Activated CD4-positive, alpha-beta T cell treated with anti-CD3 and anti-CD28 coated beads, Interleukin-2, amount 10 ng/mL, durations not matched to agents 24 days and 14 days (primary cell): ENCODE data around the gene RAB11FIP4. TPM values are rescaled to one million over a fixed set of nuclear protein-coding genes. Genes with fewer than 3 reads are reported as not detected.
A peak's percentile ranks its signal among the peaks of the same experiment; 100 is the strongest.
"Not testable (repeated sequence)": the region's sequence is repeated elsewhere in the genome, so short reads cannot be mapped to it uniquely, and the experiment has no call there.

Experiments
- DNase-seq: peaks from one replicate; pipeline ENCODE4 v3.0.0; 2022
- H3K27ac Mint-ChIP-seq: one replicate; pipeline ENCODE4 v1.8.0; 2022; ENCODE audit warnings: mild to moderate bottlenecking, mixed read lengths
- H3K27me3 Mint-ChIP-seq: one replicate; pipeline ENCODE4 v1.8.0; 2022; ENCODE audit warnings: mixed read lengths
- H3K36me3 Mint-ChIP-seq: one replicate; pipeline ENCODE4 v1.8.0; 2022; ENCODE audit warnings: low read depth, mild to moderate bottlenecking, mixed read lengths
- H3K4me1 Mint-ChIP-seq: one replicate; pipeline ENCODE4 v1.8.0; 2021; ENCODE audit warnings: mixed read lengths
- H3K4me3 Mint-ChIP-seq: one replicate; pipeline ENCODE4 v1.8.0; 2022; ENCODE audit warnings: mild to moderate bottlenecking, moderate library complexity, mixed read lengths
- H3K9me3 Mint-ChIP-seq: one replicate; pipeline ENCODE4 v1.8.0; 2021; ENCODE audit warnings: mixed read lengths
- intact Hi-C: fragments of 100-400 bp; cut with micrococcal nuclease; formaldehyde crosslinking; loops from one replicate; pipeline ENCODE4 v1.15.1; 2023
- total RNA-seq: library from RNA; stranded (reverse); gene quantifications from 2 replicates; pipeline ENCODE4 v1.2.3, GENCODE V29; 2022

Gene RAB11FIP4
- total RNA-seq, 1 donor from 2014 or later: 24.3 TPM

- Mint-ChIP-seq H3K27me3 (no peaks in the 10 kb centered on the region), H3K27ac (no peak overlapping the region), H3K36me3 (no peaks in the 10 kb centered on the region), H3K4me1 (no peaks in the 10 kb centered on the region), H3K9me3 (no peaks in the 10 kb centered on the region), H3K4me3 (no peak overlapping the region)
- DNase-seq: no peak
- intact Hi-C loops: no loop called here
These were observed 11.8 kb upstream of the RAB11FIP4 start for GRCh38 chr17:31379597-31380205.

GRCh38 chr17:31381165-31381668 is 10.3 kb upstream of the RAB11FIP4 start:
- Mint-ChIP-seq H3K27ac (no peak overlapping the region), H3K4me1 (no peaks in the 10 kb centered on the region), H3K27me3 (no peaks in the 10 kb centered on the region), H3K9me3 (no peaks in the 10 kb centered on the region), H3K4me3 (no peak overlapping the region), H3K36me3 (no peaks in the 10 kb centered on the region)
- no peak for DNase-seq
- intact Hi-C loops: no loop called here

- intact Hi-C loops, H3K4me1 Mint-ChIP-seq, DNase-seq, H3K4me3 Mint-ChIP-seq, H3K36me3 Mint-ChIP-seq, H3K9me3 Mint-ChIP-seq, H3K27me3 Mint-ChIP-seq, H3K27ac Mint-ChIP-seq: not testable (repeated sequence)
These were observed 8.7 kb upstream of the RAB11FIP4 start for GRCh38 chr17:31382668-31383275.

GRCh38 chr17:31383488-31383887 is 8.0 kb upstream of the RAB11FIP4 start:
- DNase-seq, H3K36me3 Mint-ChIP-seq, H3K4me1 Mint-ChIP-seq, H3K27ac Mint-ChIP-seq, H3K4me3 Mint-ChIP-seq, H3K27me3 Mint-ChIP-seq, H3K9me3 Mint-ChIP-seq, intact Hi-C loops: not testable (repeated sequence)

GRCh38 chr17:31385428-31386285 is 5.8 kb upstream of the RAB11FIP4 start:
- Mint-ChIP-seq H3K4me1 (peaks cover 3% of the 10 kb centered on the region), H3K9me3 (no peaks in the 10 kb centered on the region), H3K4me3 (no peak overlapping the region), H3K27ac (no peak overlapping the region), H3K36me3 (no peaks in the 10 kb centered on the region), H3K27me3 (peaks cover 20% of the 10 kb centered on the region)
- DNase-seq: no peak
- intact Hi-C loops: no loop called here

- no peak for DNase-seq
- no peaks in the 10 kb centered on the region for H3K36me3 Mint-ChIP-seq
- H3K4me1 Mint-ChIP-seq: peaks cover 5% of the 10 kb centered on the region
These were observed 4.9 kb upstream of the RAB11FIP4 start for GRCh38 chr17:31386542-31387075.

GRCh38 chr17:31387438-31387837 is 4.0 kb upstream of the RAB11FIP4 start:
- Mint-ChIP-seq H3K27me3 (peaks cover 27% of the 10 kb centered on the region), H3K9me3 (no peaks in the 10 kb centered on the region), H3K36me3 (no peaks in the 10 kb centered on the region), H3K4me1 (peaks cover 6% of the 10 kb centered on the region), H3K4me3 (no peak overlapping the region), H3K27ac (no peak overlapping the region)
- DNase-seq: no peak
- intact Hi-C loops: no loop called here

More at GRCh38 chr17:31386542-31387075, 4.9 kb upstream of the RAB11FIP4 start:
- peaks cover 23% of the 10 kb centered on the region for H3K27me3 Mint-ChIP-seq
- H3K27ac Mint-ChIP-seq: no peak overlapping the region
- no peaks in the 10 kb centered on the region for H3K9me3 Mint-ChIP-seq
- intact Hi-C loops: no loop called here
- no peak overlapping the region for H3K4me3 Mint-ChIP-seq

GRCh38 chr17:31388351-31388750 is 3.1 kb upstream of the RAB11FIP4 start:
- Mint-ChIP-seq H3K4me1 (peaks cover 6% of the 10 kb centered on the region), H3K4me3 (no peak overlapping the region), H3K36me3 (no peaks in the 10 kb centered on the region), H3K9me3 (no peaks in the 10 kb centered on the region), H3K27ac (no peak overlapping the region), H3K27me3 (peaks cover 36% of the 10 kb centered on the region)
- DNase-seq: no peak
- intact Hi-C loops: loop anchor here (2.0 kb wide), 1 partner anchor 136 kb away; no protein-coding TSS in a partner anchor

GRCh38 chr17:31388770-31389656 is 2.5 kb upstream of the RAB11FIP4 start:
- Mint-ChIP-seq H3K27ac (no peak overlapping the region), H3K36me3 (no peaks in the 10 kb centered on the region), H3K4me1 (peaks cover 6% of the 10 kb centered on the region), H3K9me3 (no peaks in the 10 kb centered on the region), H3K4me3 (no peak overlapping the region), H3K27me3 (peaks cover 41% of the 10 kb centered on the region)
- peak; percentile 81 for DNase-seq
- intact Hi-C loops: loop anchor here (2.0 kb wide), 1 partner anchor 136 kb away; no protein-coding TSS in a partner anchor

GRCh38 chr17:31389657-31390381 is 1.7 kb upstream of the RAB11FIP4 start:
- H3K4me3 Mint-ChIP-seq: peak overlapping the region; percentile 65
- H3K36me3 Mint-ChIP-seq: no peaks in the 10 kb centered on the region
- H3K9me3 Mint-ChIP-seq: no peaks in the 10 kb centered on the region
- no peak for DNase-seq
- H3K27me3 Mint-ChIP-seq: peaks cover 47% of the 10 kb centered on the region
- H3K4me1 Mint-ChIP-seq: peaks cover 6% of the 10 kb centered on the region
- H3K27ac Mint-ChIP-seq: no peak overlapping the region
- intact Hi-C loops: loop anchor here (2.0 kb wide), 1 partner anchor 135 kb away; no protein-coding TSS in a partner anchor

GRCh38 chr17:31390426-31390747 is 1.1 kb upstream of the RAB11FIP4 start:
- intact Hi-C loops: no loop called here
- Mint-ChIP-seq H3K9me3 (no peaks in the 10 kb centered on the region), H3K4me3 (peak overlapping the region; percentile 65), H3K27me3 (peaks cover 51% of the 10 kb centered on the region), H3K4me1 (peaks cover 6% of the 10 kb centered on the region), H3K36me3 (no peaks in the 10 kb centered on the region), H3K27ac (no peak overlapping the region)
- no peak for DNase-seq

- Mint-ChIP-seq H3K9me3 (no peaks in the 10 kb centered on the region), H3K4me1 (peaks cover 6% of the 10 kb centered on the region), H3K27ac (no peak overlapping the region), H3K36me3 (no peaks in the 10 kb centered on the region), H3K4me3 (peak overlapping the region; percentile 73), H3K27me3 (peaks cover 52% of the 10 kb centered on the region)
- DNase-seq: peak; percentile 58
- intact Hi-C loops: no loop called here
These were observed 553 bp upstream of the RAB11FIP4 start for GRCh38 chr17:31390748-31391495.
